Ammon's horn (tissue), 1 donor: ENCODE measurements around the gene COLGALT1.
"Not testable (repeated sequence)": the region's sequence is repeated elsewhere in the genome, so short reads cannot be mapped to it uniquely, and the experiment has no call there.

Experiments used
- DNase-seq: peaks from one replicate; pipeline ENCODE4 v3.0.0-alpha.2; 2016; ENCODE audit warnings: low spot score

The COLGALT1 gene

DNA sequence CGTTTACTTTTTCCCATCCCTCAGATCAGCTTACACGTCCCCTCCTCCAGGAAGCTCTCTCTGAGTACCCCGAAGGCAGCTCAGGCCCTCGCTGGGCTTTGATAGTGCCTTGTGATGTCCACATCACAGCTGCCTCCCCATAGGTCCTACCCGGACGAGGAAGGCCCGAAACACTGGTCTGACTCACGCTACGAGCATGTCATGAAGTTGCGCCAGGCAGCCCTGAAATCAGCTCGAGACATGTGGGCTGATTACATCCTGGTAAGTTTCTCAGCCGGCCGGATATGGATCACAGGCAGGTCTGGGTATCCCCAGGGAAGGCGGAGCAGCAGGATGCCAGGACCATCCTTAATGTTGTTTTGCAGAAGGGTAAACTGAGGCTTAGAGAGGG, 4.8 kb downstream of the COLGALT1 start:
- DNase-seq, result no peak

DNA sequence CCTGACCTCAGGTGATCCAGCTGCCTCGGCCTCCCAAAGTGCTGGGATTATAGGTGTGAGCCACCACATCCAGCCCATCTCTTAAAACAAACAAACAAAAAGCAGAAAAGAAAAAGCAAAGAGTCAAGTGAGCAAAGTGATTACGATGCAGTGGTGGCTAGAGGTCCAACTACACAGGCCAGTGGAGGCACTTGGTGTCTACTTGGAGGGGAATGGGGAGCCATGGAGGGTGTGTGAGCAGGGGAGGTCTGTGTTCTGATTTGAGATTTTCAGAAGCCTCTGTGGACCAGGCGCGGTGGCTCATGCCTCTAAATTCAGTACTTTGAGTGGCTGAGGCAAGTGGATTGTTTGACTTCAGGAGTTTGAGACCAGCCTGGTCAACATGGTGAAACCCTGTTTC, 6.6 kb downstream of the COLGALT1 start:
- no peak for DNase-seq

DNA sequence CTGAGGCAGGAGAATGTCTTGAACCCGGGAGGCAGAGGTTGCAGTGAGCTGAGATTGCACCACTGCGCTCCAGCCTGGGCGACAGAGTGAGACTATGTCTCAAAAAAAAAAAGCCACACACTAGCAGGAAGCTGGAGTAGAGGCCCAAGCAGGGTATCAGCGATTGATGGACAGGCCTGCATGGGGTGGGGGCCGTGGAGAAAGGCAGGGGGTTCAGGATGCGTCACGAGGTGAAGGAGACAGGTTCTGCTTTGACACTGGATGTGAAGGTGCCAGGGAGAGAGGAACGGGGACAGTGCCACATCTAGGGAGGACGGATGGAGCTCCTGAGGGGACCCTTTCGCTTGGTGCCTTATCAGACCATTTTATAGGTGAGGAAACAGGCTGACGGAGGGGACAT, 7.1 kb downstream of the COLGALT1 start:
- DNase-seq, result no peak

DNA sequence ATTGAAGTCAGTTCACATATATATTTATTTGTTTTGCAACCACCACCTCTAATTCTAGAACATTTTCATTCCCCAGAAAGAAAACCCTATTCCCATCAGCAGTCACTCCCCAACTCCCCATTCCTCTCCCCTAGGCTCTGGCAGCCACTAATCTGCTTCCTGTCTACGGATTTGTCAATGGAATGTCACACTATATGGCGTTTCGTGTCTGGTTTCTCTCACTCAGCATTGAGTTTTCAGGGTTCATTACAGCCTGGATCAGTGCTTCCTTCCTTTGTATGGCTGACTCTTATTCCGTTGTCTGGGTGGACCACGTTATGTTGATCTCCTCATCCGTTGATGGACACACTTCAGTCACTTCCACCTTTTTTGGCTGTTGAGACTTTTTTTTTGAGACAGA, 9.3 kb downstream of the COLGALT1 start:
- DNase-seq, result no peak

DNA sequence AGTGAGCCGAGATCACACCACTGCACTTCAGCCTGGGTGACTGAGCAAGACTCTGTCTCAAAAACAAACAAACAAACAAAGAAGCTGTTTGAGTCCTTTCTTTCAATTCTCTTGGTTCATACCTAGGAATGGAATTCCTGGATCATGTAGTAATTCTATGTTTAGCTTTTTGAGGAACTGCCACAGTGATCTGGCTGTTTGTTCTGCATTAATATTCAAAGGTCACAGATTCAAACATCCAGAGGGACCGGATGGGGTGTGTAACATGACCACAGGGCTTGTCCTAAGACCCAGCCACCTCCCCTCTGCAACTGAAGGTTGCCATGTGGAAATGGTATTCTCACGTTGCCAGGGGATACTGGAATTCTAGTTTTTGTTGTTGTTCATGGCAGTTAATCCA, 10.2 kb downstream of the COLGALT1 start:
- no peak for DNase-seq

DNA sequence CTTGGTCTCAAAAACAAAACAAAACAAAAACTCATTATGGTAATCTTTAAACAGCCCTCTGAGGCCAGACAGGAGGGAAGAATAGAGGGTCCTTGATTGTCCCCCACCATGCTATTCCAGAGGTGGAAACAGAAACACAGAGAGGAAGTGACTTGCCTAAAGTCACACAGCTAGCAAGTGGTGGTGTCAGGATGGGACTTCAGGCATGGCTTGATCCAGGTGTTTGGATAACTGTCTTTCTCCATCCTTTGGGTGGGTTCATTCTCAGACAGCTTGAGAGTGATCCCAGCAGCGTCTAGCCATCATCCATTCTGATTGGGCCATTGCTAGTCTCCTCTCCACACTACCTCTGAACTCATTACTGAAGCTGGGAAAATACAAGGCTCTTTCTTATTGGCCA, 12.5 kb downstream of the COLGALT1 start:
- no peak for DNase-seq

DNA sequence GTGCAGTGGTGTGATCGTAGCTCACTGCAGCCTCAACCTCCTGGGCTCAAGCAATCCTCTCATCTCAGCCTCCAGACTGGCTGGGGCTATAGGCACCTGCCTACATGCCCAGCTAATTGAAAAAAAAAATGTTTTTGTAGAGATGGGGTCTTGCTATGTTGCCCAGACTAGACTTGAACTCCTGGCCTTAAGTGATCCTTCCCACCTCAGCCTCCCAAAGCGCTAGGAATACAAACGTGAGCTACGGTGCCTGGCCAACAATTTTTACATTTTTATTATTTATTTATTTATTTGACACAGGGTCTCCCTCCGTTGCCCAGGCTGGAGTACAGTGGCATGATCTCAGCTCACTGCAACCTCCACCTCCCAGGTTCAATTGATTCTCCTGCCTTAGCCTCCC, 14.8 kb downstream of the COLGALT1 start:
- not testable (repeated sequence) for DNase-seq

DNA sequence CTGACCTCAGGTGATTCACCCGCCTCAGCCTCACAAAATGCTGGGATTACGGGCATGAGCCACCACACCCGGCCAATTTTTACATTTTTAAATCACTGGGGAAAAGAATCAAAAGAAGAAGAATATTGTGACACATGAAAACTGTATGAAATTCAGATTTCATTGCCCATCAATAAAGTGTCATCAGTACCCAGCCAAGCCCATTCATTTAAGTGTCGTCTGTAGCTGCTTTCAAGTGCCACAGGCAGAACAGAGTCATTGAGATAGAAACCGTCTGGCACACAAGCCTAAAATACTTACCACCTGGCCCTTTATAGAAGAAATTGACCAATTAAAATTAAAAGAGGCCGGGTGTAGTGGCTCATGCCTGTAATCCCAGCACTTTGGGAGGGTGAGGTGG, 15.3 kb downstream of the COLGALT1 start:
- no peak for DNase-seq

DNA sequence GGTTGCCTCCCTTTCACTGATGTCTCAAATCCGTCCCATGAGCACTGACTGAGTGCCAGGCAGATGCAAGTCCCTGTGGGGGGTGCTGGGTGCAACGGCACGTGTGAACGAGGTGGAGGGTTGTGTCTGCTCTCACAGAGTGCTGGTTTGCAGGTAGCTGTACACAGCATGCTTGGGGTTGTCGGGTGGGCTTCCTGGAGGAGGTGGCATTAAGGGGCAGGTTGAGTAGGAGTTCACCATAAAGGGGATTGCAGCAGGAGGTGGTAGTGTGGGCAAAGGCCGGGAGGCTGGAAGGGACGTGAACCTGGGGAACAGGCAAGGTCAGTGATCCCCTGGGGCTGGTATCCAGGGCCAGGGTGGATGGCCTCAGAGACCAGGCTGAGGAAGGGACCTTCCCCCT, 17.2 kb downstream of the COLGALT1 start:
- DNase-seq, result no peak

DNA sequence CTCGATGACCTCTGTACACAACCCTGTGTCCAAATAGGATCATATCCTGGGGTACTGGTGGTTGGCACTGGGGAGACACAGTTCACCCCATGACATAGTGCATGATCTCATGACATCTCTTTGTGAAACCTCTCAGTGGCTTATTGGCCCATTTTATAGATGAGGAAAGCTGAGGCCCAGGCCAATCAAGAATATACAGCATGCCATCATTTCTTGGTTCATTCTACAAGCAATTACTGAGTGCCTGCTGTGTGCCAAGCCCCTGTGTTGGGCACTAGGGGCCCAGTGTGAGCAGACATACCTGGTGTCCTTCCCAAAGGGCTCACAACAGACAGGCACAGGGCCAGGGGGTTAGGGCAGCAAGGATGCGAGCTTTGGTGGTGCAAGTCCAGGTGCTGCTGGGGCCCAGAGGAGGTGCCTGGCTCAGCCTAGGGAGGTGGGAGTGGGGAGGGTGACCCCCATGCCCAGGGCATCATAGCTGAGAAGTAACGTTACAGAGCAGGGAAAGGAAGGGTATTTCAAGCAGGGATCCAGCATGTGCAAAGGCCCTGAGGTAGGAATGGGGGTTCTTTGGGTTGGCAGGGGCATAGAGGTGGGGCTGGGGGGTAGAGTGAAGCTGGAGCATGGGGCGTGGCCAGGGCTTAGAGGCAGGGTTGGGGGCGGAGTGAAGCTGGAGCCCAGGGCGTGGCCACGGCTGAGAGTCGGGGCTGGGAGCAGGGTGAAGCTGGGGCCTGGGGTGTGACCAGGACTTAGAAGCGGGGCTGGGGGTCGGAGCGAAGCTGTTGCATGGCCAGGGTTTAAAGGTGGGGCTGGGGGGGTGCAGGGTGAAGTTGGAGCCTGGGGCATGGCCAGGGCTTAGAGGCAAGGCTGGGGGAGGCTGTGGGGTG, 20.7 kb downstream of the COLGALT1 start:
- DNase-seq, result no peak

DNA sequence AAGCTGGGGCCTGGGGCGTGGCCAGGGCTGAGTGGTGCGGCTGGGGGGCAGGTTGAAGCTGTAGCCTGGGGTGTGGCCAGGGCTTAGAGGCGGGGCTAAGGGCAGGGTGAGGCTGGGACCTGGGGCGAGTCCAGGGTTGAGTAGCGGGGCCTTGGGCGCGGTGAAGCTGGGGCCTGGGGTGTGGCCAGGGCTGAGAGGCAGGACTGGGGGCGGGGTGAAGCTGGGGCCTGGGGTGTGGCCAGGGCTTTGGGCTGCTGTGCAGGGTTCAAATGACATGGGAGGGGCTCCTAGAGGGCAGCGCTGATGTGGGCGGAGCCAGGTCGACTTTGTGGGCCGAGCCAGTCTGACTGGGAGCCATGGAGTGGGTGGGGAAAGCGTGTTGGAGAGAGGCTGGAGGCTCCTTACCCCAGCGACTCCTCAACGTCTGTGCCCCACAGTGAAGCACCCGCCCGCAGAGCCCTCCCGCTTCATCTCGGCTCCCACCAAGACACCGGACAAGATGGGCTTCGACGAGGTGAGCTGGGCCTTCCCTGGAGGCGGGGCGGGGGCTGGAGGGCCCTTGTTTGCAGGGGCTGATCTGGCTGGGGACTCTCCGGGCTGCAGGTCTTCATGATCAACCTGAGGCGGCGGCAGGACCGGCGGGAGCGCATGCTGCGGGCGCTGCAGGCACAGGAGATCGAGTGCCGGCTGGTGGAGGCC, 21.5 kb downstream of the COLGALT1 start:
- DNase-seq, result no peak

DNA sequence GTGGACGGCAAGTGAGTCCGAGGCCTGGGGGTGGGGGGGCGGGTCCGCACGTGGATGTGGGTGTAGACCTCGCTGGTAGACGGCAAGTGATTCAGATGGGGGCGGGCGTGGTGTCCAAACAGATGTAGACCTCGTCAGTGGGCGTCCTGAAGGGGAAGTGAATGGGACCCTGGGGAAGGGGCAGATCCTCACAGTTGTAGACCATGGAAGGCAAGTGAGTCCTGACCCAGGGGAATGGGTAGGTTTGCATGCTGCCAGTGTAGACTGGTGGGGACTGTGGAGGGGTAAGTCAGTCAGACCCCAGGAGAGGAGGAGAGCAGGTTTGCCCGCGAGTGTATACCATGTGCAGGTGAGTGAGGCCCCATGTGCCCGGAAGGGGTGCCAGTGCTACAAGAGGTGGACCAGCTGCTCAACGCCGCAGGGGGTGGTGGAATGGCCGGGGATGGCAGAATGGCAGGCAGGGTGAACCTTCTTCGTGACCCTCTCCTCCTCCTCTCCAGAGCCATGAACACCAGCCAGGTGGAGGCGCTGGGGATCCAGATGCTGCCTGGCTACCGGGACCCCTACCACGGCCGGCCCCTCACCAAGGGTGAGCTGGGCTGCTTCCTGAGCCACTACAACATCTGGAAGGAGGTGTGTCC, 22.1 kb downstream of the COLGALT1 start:
- no peak for DNase-seq

DNA sequence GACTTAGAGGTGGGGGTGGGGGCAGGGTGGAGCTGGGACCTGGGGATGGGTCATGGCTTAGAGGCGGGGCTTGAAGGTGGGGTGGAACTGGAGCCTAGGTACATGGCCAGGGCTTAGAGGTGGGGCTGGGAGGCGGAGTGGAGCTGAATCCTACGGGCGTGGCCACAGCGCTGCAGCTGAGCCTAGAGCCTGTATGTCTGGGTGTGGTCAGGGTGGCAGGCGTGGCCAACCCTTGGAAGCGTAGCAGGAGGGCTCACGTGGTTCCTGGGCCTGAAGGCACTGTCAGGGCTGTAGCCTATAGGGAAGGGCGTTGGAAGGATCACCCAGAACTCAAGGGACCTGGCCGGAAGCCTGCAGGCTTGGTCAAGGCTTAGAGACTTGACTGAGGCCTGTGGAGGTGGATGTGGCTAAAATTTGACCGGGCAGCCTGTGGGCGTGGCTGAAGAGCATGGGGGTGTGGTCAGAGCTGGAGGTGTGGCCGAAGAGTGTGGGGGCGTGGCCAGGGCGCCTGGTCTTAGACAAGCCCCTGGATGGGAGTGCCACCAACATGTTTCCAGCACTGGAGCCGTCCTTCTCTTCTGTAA, 24.3 kb downstream of the COLGALT1 start:
- DNase-seq, result no peak

DNA sequence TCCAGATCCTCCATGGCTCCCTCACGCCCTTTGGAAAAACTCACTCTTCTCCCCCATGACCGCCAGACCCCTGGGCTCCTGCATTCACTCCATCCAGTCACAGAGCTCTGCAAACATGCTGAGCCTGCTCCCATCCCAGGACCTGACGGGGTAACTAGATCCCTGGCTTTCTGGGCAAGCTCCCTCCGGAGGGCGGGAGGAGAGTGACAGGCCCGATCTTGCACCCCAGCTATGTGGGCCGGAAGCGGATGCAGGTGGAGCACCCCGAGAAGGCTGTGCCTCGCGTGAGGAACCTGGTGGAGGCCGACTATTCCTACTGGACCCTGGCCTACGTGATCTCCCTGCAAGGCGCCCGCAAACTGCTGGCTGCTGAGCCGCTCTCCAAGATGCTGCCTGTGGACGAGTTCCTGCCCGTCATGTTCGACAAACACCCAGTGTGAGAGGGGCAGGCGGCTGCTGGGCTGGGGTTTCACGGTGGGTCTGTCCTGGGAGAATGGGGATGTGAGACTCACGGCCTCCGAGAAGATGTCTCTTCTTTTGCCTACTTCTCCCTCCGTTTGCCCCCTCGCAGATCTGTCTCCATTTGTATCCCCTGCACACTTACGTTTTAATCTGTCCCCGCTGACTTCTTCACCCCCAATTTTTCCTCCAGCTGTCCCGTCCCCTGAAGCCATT, 25.2 kb downstream of the COLGALT1 start:
- no peak for DNase-seq

DNA sequence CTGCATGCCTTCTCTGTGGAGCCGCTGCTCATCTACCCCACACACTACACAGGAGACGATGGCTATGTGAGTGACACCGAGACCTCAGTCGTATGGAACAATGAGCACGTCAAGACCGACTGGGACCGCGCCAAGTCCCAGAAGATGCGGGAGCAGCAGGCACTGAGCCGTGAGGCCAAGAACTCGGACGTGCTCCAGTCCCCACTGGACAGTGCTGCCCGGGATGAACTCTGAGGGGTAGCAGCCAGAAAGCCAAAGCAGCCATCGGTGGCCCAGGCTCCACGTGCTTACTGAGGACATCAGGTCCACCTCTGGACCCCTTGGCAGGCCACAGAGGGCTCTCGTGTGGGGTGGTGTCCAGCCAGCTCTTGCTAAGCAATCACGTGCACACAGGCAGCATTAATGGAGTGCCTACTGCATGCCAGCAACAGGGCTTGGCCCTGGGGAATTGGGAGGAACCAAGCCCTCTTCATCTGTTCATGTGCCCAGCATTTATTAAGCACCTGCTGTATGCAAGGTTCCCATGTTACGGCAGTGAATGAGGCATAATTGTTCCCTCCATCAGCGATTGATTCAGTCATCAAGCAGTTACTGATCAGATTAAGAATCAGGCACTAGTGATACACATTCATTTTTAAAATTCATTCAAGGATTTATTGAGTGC, 25.9 kb downstream of the COLGALT1 start:
- no peak for DNase-seq

DNA sequence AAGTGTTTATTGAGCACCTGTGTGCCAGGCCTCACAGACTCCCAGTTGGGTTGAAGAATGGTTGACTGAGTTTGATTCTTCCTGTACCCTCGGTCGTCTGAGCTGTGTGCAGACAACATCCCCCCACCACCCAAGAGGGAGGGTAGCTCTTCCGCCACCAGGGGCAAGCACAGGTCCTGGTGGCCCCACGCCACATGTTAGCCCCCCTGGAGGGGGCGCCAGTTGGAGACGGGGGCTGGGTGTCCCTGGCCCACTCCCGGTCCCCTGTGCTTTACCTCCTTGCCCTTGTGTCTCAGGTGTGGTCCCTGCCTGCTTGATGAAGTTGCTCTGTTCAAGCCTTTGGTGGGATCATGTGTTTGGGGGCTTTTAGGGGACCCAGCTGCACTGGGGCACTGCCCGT, 27.2 kb downstream of the COLGALT1 start:
- DNase-seq, result no peak

DNA sequence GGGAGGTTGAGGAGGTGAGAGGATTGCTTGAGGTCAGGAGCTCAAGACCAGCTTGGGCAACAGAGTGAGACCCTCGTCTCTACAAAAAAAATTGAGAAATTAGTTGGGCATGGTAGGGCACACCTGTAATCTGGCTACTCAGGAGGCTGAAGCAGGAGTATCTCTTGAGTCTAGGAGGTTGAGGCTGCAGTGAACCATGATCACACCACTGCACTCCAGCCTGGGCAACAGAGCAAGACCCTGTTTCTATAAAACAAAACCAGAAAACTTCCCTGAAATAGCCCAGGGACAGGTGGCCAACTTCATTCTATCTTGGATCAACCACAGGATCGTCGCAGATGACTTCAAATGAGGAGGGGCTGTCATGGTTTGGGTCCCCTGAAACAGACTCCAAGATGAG, 28.7 kb downstream of the COLGALT1 start:
- no peak for DNase-seq

DNA sequence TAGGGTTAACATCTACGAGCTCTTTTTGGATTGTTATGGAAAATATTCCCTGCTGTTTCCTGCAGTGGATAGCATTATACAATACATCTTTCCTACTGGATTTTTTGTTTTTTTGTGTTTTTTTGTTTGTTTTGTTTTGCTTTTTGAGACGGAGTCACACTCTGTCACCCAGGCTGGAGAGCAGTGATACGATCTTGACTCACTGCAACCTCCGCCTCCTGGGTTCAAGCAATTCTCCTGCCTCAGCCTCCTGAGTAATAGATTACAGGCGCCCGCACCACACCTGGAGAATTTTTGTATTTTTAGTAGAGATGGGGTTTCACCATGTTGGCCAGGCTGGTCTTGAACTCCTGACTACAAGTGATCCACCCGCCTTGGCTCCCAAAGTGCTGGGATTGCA, 29.9 kb downstream of the COLGALT1 start:
- DNase-seq, result not testable (repeated sequence)

DNA sequence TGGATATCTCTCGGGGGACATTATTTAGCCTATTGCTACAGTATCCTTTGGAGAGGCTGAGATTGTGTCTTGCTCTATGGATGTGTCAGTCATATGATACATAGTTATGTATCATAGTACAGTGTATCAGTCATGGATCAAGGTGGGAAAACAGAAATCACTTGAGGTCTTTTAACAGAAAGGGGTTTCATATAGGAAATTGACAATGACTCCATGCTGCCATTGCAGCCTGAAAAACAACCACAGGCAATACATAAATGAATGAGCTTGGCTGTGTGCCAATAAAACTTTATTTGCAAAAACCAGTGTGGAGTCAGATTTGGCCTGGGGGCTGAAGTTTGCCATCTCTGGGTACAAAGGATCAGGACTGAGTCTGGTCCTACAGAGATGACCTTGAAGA, 35.4 kb downstream of the COLGALT1 start:
- DNase-seq, result no peak

DNA sequence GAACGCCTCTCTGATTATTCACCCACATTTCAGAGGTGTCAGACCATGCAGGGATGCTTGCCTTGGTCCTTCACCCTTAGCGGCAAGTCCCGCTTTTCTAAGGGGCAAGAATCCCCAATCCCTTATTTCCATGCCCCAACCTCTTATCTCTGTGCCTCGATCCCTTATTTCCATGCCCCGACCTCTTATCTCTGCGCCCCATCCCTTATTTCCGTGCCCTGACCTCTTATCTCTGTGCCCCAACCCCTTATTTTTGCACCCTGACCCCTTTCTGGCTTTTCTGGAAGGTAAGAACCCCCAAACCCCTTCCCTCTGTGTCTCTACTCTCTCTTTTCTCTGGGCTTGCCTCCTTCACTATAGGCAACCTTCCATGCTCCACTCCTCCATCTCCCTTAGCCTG, 38.8 kb downstream of the COLGALT1 start:
- not testable (repeated sequence) for DNase-seq

DNA sequence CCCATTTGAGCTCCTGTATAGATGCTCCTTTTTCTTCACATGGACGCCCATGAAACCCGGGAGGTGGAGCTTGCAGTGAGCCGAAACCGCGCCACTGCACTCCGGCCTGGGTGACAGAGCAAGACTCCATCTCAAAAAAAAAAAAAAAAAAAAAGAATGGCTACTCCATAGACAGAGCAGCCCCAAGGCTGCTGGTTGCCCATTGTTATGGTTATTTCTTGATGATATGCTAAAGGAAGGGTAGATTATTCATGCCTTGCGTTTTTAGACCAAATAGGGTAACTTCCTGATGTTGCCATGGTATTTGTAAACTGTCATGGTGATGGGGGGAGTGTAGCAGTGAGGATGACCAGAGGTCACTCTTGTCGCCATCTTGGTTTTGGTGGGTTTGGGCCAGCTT, 42.6 kb downstream of the COLGALT1 start:
- not testable (repeated sequence) for DNase-seq

DNA sequence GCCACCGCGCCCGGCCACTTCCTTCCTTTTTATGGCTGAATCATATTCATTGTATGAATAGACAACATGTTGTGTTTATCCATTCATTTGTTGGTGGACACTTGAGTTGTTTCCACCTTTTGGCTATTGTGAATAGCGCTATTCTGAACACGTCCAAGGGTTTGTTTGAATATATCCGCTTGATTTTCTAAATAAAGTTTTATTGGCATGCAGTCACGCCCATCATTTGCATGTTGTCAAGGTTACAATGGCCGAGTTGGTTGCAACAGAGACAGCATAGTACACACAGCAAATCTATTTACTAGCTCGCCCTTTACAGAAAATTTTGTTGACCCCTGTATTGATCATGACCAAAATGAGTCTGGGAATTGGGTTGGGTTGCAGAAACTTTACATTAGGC, 43.5 kb downstream of the COLGALT1 start:
- DNase-seq, result no peak
